NCI-H2196 (cell line): ENCODE measurements around the gene HES7.
"Not testable (repeated sequence)": the region's sequence is repeated elsewhere in the genome, so short reads cannot be mapped to it uniquely, and the experiment has no call there.

Experiments used
- DNase-seq: peaks from one replicate; lab custom pipeline; 2025; ENCODE audit not compliant: unreplicated experiment; lab: John Stamatoyannopoulos, UW

Gene HES7

DNA sequence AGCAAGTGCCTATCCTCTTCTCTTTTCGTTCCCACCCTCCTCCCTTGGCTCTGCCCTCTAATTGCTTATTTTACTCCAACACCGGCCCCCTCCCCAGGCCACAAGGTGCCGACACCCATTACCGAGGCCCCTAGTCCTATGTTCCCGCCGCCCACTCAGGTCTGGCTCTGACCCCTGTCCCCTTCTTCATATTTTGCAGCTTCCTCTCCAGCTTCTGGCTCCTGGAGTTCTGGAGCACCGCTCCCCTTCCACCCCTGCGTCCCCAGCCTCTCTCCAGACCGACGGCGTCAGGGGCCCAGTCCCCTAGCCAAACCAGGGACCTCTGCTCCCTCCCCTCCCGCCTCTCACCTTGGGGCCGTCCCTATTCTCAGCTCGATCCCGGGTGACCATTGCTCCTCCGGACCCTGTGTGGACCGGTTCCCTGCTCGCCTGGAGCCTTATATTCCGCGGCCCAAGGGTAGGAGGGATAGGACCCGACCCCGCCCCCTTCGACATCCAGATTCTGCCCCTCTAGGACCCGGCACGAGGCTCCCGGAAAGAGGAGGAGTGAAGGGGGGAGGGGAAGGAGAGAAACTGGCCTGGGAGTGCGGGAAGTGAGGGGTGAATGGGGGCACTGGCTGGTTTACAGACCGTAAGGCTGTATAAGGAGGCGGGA lies at the start of gene HES7:
TSS of gene HES7 (minus strand) at position 412 of the 655 bp plus-strand sequence. CDS start at position 390, 22 bp downstream.
- no peak for DNase-seq

DNA sequence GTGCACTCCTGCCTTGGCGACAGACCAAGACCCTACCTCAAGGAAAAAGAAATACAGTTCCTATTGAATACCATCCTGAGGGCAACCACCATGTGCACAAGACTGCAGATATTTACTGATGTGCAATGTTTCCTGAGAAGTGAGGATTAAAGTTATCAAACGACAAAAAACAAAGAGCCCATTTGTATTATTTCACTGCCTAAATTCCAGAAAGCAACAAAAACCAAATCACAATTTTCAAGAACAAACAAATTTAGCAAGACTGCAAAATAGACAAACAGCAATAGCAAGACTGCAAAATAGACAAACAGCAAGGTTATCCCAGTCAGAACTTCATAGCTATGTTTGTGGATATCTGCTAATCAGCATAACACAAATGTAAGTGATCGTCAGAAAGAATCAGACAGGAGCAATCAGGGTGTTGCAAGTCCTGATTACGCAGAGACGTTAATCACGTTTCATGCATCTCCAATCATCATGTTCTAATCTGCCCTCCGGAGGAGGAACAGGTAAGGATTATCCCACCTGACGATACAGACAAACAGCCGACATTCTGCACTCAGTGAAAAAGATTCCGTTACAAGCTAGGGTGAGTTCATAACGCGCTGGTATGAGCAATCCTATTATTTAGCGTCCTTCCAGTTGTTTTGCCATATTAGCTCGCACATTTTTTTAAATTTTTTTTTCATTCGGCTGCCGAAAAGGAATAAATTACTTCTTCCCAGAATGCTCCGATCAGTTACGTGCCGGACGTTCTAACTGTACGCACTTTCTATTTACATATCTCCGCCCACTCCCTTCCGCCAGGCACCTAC lies 49.4 kb upstream of the HES7 start:
- peak; percentile 78 for DNase-seq

DNA sequence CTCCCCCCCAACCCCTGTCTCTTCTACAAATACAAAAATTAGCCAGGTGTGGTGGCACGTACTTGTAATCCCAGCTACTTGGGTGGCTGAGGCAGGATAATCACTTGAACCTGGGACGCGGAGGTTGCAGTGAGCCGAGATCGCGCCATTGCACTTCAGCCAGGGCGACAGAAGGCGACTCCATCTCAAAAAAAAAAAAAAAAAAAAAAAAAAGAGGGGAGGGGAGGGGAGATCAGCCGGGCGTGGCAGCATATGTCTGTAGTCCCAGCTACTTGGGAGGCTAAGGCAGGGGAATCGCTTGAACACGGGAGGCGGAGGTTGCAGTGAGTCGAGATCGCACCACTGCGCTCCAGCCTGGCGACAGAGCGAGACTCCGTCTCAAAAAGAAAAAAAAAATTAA lies 46.3 kb upstream of the HES7 start:
- not testable (repeated sequence) for DNase-seq

GRCh38 chr17:8167526-8167925 lies 43.6 kb upstream of the HES7 start:
- no peak for DNase-seq

DNA sequence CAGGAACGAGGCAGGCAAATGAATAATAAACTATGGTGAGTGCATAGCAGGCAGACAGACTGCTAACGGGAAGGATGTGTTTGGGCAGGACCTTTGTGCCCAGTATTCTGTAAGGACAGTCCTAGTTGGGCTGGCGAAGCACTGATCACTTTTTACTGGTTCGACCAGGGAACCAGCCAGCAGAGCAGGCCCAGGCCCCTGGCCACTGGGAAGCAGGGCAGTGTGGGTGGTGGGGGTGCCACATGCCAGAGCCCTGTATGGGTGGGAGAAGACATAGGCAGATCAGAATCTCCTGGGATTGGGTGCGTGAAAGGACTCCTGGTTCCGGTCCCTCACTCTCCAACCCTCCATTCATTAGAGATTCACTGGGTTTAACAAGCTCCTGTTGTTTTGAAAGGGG lies 42.8 kb upstream of the HES7 start:
- no peak for DNase-seq

DNA sequence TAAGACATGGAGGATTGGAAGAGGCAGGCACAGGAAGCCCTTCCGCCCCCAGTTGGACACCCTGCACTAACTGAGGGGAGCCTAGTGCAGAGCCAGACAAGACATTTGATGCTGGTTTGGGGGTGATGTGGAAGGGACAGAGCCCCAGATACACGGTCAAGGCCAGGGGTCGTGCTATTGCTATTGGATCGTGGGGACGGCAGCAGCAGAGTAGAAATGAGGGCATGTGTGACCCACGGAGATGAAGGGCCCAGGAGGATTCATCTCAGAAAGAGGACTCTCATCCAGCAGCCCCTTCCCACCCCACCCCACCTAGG lies 40.9 kb upstream of the HES7 start:
- DNase-seq = no peak

- no peak for DNase-seq
Observed at GRCh38 chr17:8163978-8164814, 40.3 kb upstream of the HES7 start.

- no peak for DNase-seq
Observed at GRCh38 chr17:8162997-8163977, 39.4 kb upstream of the HES7 start.

DNA sequence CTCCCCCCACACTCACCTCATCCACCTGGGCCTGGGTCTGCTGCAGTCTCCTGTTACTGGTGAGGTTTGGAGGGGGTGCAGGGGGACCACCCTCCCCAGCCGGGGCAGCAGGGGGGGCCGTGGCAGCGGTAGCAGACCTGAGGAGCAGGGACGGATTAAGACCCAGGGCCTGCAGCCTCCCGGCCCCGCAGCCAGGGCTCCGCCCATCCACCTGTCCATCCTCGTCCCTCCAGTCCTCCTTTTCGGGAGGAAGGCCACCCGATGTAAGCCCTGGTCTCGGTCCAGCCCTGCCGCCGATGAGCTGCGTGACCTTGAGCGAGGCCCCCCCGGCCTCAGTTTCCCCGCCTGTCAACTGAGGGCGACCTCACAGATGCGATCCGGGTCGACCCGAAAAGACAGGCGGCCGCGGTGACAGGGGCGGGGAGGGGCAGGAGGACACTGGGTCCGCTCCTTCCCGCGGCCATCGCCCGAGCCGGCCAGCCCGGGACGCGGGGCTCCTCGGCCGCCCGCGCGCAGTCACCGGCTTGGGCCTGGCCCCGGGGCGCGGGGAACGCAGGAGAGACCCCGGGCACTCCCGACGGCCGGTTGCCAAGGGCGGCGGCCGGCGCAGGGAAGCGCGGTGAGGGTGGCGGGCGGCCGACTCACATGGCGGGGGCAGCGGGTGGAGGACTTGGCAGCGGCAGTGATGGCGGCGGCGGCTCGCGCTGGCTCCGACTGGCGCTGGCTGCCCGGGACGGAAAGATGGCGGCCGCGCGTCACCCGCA lies 38.5 kb upstream of the HES7 start, which contains the start of gene VAMP2:
TSS of gene VAMP2 (minus strand) at position 716 of the 764 bp plus-strand sequence. CDS start at position 647, 69 bp downstream.
- DNase-seq = peak; percentile 65

- DNase-seq = no peak
Observed at GRCh38 chr17:8161289-8162232, 37.7 kb upstream of the HES7 start.

DNA sequence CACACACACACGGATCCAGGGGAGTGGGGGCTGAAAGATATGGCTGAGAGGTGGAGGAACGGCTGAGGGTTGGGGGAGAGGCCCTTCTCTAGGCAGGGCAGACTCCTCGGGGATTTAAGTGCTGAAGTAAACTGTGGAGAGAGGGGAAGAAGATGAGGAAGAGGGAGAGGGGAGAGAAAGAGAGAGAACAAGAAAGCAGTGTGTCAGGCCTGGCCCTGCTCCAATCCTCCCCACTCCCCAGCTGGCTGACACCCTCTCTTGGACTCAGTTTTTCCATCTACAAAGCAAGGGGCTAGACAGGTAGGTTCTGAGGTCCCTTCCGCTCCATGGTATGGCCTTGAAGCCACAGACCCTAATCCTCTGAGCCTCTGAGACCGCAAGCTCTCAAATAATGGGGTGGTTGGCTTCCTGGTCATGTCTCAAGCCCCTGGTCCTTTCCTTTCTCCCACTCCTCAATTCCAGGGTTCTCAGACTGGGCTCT lies 36.9 kb upstream of the HES7 start:
- DNase-seq = no peak

DNA sequence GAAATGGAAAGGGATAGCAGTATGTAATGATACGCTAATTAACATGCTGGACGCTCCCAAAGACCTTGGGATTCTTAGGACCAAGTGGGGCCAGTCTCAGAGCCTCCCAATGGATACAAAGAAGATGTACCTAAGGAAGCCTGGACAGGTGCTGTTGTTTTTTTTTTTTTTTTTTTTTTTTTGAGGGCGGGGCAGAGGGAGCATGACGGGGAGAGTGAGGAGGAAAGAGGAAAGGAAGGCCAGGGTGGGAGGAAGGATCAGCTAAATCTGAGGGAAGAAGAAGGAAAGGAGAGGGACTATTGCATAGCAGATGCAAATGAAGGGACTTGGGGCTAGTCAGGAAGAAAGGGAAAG lies 36.3 kb upstream of the HES7 start:
- DNase-seq = no peak

GRCh38 chr17:8159459-8160223 lies 35.7 kb upstream of the HES7 start:
- no peak for DNase-seq

DNA sequence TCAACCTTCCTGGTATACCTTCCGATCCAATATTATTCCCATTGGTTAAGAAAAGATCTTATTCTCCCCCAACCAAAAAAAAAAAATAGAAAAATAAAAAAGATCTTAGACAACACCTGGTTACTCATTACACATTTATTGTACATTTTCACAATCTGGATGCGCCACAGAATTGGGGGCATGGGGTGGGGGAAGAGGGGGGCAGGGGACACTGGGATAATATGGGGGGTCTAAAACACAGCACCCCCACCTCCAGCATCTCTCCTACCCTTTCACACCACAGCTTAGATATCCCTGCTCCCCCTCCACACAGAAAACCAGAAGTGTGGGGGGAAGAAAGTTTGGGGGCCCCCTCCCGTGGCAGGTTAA lies 35.1 kb upstream of the HES7 start:
- DNase-seq = no peak

GRCh38 chr17:8158267-8159031 lies 34.5 kb upstream of the HES7 start:
- DNase-seq = peak; percentile 78

DNA sequence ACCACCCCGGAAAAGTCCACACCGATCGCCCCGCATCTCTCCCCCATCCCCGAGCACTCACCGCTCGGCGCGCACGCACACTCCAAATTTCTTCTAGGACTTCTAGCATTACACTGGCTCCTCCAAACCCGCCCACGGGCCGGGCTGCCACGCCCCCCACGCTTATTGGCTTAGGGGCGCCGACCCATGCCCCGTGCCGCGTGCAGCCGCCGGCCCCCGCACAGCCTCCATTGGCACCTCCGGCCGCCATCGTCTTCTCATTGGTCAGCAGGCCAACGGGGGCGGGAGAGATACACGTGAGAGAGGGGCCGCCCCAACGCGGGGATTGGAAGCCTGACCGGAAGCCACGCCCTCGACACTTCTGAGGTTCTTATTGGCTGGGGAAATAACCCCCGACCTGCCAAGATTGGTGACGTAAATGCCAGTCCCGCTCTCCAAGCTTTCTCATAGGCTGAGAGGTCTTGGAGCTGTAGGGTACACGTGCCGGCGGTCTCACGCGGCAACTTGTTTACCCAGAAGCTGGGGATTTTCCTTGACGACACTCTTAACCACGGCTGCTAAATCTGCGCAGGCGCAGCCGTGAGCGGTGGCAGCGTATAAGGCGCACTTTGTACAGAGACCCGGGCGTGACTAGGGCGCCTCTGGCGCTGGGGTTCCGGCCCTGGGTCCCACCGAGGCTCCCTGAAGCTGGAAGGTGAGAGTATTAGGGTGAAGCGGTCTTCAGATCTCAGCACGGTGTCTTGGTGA lies 32.5 kb upstream of the HES7 start:
- DNase-seq = peak; percentile 95

DNA sequence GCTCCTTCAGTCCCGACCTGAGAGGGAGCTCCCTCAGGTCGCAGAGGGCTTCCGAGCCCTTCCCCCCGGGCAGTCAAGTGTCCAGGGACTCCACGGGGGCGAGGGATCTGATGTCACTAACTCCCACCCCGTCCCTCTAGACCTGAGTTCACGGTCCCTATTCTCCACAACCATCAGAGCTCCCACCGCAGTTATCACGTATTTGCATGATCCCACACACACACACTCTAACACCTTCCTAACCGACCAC lies 32.0 kb upstream of the HES7 start:
- DNase-seq = no peak
